DMS79 (cell line): ENCODE results near the gene KDM1A.
A peak's percentile ranks its signal among the peaks of the same experiment; 100 is the strongest.

ENCODE experiments used
- DNase-seq: peaks from one replicate; lab custom pipeline; 2025; lab: John Stamatoyannopoulos, UW

Gene KDM1A

DNA sequence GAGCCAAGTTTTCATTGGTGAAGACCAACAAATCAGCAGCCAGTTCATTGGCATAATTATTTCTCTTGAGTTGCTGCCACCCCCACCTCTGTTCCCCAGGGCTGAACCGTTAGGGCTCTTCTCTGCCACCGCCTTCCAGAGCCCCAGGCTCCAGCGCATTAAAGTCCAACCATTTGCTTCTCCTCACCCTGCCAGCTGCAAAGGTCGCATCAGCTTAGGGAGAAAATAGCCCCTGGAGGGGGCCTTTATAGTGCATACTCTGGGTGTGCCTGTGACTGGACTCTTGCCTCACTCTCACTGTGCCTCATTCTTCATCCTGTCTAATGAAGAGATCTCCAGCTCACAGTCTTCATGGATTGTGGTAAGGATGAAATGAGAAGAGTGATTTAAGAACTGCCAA, 50.4 kb downstream of the KDM1A start:
- no peak for DNase-seq

DNA sequence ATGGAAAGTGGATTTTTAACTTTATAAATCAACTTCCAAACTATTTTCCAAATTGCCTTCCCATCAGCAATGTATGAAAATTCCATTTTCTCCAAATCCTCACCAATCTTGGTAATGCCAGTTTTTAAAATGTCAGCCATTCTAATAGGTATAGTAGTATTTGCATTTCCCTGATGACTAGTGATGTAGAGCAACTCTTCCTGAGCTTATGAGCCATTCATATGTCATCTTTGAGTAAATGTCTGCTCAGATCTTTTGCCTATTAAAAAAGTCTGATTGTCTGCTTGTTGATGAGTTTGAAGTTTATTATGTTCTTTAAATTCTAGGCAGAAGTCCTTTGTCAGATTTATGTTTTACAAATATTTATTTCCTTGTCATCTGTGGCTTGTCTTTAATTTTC, 54.7 kb downstream of the KDM1A start:
- DNase-seq: no peak

DNA sequence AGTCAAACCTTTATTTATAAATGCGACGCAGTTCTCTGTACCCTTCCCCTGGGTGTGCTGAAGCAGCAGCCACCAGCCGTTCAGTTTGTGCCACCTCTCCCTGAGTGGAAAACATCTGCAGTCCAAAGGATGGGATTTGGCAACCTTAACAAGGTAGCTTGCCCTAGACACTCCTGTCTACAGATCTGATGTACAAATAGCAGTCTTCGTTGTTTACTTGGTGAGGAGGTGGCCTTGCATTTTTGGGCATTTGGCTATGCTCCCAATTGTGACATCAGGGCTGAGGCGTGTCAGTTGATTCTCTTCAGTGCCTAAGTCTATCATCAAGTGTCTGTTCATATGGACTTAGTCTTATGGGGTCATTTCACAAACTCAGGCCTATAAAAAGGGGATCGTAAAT, 59.8 kb downstream of the KDM1A start:
- DNase-seq: no peak

DNA sequence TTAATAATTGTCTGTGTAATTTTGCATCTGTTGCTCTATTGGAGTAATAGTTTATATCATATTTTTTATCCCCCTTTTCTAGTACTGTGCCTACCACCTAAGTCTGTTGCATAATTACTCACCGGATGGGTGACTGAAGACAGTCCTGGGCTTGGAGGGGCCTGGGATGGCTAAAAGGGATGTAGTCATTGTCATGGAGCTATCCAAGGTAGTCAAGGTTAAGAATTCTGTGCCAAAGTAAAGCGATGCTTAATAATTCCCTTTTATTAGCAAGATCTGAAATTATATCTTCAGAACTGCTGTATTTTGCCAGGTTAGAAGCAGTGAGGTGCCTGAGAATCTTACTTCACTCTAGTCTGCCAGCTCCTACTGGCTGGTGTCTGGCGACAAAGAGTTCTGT, 61.6 kb downstream of the KDM1A start:
- no peak for DNase-seq

DNA sequence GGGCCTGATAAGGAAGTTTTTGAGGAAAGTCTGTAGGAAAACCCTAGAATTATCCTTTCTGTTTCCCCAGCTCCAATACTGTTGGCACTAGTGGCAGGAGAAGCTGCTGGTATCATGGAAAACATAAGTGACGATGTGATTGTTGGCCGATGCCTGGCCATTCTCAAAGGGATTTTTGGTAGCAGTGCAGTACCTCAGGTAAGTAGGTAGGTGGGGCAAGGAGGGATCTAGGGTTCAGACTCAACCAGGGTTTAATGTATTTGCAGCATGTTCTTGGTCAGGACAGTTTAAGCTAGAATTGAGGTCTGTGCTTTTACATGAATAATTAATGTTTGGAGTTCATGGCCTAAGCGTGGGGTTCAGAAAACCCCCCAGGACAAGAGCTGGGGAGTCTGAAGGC, 62.1 kb downstream of the KDM1A start:
- DNase-seq: no peak

DNA sequence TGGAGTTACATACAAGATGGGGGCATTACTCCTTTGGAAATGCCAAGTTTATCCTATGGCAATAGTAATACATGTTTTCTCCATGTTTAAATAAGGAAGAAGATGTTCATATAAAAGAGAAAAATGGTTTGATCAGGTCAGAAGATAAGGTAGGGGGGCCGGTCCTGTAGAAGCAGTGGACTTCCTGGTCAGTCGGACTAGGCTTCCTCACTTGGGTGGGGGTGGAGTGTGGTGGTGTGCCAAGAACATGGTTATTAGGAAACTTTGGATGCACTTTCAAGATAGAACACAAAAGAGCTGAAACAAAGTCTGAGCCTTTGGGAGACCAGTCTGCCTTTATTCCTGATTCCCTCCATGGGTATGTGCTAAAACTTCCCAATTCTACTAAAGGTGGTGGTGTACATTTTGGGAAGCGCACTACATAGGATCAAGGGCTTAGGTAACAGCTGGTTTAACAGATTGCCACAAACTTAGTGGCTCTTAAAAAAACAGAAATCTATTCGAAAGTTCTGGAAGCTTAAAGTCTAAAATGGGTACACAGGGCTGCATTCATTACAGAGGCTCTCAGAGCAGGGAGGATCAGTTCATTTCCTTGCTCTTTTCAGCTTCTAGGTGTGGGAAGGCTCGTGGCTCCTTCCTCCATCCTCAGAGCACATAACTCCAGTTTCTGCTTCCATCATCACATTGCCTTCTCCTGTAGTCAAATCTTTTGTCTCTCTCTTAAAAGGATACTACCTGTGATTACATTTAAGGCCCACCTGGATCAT, 64.6 kb downstream of the KDM1A start:
- no peak for DNase-seq

DNA sequence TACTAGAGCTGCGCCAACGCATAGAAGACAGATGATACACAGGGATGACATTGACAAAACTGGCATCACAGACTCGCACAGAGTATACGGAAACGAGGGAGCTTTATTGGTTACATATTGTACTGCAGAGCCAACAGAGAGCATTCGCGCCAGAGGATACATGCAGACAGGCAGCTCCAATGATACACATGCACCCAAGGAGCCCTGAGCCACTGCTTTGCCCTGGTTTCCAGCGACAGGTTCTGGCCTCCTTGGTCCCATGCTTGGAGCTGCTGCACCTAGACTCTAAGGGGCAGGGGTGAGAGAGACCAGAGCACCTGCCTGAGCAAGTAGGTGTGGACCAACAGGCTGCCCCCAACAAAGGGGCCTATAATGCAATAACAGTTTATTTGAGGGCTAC, 65.6 kb downstream of the KDM1A start:
- DNase-seq: no peak

DNA sequence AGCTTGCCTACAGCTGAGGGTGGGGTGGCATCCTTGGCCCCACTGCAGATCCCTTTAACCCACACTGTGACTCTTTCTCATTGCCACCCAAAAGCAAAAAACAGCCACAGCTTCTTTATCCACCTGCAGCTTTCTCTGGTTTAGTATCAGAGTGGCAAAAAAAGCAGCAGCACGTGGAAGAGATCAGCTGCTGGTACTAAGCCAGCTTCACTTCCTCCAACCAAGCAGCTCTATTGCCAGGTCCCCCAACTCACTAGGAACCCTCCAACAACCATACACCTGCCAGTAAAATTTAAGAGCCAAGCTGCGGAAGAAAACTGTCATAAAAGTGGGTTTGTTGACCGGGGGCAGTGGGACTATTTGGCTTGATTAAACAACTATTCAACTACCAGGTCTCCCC, 66.4 kb downstream of the KDM1A start:
- DNase-seq: no peak

DNA sequence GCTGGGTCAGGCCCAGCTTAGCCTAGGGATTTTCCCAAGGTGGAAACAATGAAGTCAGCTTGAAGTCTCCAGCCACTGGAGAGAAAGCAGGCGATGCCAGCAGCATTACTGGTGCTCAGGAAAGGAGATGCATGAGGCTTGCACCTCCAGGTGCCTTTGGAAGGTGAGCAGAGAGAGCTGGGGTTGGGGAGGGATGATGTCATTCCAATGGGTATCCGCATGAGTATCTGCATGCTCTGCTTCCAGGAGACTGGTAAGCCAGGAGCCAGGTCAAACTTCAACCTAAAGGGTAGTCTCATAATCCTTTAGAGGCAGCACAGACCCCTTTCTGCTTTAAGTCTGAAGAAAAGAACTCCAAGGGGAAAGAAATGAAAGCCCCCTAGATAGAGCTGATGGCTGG, 68.8 kb downstream of the KDM1A start:
- DNase-seq: no peak

DNA sequence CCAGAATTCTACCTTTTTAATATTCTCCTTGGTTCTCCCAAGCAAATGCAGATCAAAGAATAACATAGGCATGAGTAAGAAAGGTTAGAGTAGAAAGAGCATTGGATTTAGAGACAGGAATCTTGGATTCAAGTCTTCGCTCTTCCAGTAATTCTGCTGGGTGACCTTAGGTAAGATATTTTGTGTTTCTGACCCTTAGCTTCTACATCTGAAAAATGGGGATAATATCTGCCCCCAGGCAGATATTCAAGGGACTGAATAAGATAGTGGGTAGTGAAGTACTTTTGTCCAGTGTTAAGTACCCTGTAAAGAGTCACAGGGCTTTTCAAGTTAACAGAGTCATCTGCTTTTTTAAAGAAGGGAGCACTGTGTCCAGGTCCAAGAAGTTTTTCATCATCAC, 70.8 kb downstream of the KDM1A start:
- DNase-seq: no peak

DNA sequence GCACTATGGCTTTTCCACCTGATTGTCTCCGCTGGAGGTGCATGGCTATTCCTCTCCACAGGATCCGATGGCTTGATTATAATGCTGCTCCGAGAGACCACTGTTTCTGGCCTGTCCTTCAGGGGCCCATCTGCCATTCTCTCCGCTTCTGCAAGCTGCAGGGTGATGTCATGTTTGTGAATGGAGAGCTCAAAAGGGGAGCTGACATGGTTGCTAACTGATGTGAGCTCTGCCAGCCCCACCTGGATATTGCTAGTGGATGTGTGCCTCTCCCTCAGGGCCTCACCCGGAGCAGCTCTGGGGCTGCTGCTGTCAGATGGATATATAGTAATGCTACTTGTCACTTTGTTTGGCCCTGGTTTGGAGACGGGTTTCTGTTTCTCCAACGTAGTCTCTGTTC, 72.3 kb downstream of the KDM1A start:
- DNase-seq: no peak

DNA sequence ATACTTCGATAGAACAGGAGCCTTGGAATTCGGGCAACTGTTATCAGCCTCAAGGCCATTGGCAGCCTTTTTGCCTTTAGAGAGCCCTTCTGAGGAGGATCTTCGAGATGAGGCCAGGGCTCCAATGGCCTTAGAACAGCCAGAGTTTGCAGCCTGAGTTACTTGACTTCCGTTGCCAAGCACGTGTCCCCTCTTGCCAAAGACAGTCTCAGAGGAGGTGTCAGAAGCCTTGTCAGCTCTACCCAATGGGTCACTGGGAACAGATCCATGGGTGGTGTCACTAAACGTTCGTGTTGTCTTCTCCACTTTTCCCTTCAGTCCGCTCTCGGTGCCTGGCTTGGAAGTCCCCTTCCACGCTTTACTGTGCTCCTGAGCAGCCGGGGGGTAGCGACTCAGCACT, 73.2 kb downstream of the KDM1A start:
- no peak for DNase-seq

DNA sequence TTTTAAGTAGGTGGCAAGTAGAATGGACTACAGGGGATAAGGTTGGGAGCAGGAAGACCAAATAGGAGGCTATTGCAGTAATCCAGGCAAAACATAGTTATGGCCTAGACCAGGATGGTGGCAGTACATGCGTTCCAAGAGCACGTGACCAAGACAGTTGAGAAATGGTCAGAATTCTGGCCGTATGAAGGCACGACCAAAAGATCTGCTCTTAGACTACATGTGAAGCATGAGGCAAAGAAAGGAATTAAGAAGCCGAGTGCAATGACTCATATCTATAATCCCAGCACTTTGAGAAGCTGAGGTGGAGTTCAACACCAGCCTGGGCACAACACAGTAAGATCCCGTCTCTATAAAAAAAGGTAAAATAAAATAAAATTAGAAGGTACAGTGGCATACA, 78.0 kb downstream of the KDM1A start:
- no peak for DNase-seq

DNA sequence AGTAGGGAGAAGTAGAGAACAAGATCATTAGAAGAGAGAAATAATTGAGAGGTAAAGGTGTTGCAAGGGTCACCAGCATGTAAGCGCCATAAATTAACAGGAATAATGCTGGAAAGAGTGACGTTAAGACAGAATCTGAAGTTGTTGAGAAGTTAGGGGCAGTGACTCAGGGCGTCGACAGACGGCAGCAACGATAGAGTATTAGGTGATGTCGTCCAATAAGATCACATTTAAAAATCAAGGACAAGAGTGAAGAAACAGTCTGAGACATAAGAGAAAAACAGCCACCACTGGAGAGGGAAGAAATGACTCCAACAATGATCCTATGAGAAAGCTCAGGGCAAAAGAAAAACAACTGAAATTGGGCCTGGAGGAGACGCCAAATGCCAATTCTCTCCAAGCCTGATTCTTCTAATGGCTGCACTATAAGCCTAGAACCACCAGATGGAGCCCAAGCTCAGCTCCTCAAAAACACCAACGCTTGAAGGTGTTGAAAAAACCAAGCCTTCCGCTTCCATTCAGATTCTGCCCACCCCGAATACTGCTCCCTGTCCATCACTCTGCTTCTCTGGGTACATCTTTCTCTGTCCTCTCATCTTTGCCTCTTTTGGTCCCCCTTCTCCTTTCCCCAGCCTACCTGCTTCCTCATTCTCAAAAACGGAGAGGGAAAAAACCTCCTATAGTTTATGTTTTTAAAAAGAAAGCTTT, 79.3 kb downstream of the KDM1A start:
- peak; percentile 37 for DNase-seq

DNA sequence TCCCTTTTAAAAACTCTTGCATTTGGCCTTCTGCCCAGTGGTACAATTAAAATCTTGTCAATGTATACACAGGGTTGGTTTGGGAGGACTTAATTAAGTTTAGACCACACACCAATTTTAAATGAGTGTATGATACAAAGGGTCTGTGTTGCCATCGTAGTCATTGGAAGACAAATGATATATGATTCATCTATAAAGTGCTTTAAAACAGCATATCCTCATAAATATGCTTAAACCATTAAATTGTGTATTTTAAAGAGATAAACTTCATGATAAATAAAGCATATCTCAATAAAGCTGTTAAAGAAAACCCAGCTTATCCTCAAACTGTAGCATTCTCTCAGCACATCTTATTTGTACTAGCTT, 79.9 kb downstream of the KDM1A start:
- no peak for DNase-seq

DNA sequence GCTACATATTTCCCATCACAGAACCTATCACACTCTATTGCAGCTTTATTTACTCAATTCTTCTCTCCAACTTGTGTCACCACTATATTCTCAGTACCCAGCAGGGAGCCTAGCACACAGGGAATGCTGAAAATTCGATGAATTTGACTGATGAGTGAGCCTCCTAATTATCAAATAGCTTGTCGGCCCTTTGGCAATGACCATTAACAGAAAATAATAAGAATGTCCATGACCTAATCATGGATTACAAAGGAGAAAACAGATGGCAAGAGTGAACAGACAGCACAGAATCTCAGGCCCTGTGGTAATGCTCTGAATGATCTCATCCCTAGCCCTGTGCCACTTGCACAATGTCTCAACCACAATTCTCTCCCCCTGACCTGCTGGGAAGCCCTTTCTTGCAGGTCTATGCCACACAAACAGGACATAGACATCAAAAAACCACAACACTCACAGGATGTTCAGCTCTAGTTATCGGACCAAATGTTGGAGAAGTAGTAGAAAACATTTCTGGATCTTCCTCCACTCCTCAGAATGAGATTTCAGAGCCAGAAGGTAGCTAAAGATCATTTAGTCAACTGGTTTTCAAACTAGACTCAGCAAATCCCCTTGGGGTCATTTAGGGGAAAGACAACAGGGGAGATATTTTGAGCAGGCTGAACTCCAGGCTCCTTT, 80.9 kb downstream of the KDM1A start:
- no peak for DNase-seq

DNA sequence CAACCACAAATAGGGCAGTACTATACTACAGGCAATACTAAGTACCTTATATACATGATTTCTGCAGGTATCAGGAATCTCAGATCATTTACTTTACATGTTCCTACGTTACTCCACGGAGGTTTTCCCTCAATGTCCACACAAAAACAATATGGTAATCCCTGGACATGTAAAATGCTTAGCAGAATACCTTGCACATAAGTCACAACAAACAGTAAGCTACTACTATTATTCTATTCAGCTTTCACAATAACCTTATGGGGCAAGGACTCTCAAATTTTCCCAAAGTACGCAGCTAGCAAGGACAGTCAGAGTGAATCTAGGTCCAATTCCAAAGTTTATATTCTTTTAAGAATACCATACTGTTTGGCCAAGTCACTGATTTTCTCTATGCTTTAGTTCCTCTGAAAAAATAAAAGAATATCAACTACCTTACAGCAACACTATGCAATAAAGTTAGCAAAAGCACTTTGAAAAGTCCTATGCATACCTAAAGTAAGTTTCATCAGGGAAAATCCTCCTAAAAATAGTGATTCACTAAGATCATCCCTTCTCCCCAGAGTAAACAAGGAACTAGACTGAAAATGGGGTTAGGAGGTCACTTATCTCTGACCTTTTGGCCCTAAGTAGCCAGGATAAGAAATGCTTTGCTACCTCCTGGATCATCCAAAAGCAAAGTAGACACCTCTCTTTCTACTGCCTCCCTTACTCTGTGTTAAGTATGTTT, 82.0 kb downstream of the KDM1A start:
- DNase-seq: no peak

DNA sequence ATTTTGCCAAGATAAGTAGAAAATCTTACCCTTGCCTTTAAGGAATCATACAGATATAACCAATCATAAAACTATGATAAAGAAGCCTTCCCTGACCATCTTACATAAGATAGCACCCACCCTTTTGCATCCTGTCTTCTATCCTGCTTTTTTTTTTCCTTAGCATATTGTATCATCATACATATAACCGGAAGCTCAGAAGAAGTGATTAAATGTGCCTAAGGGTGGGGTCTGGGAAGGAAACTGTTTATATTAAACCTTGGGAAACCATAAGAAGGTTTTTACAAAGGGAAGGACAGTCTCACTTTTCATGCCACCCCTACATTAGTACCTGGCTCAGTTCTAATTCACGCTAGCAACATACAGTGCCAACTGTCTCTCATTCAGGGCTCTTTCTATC, 82.6 kb downstream of the KDM1A start:
- no peak for DNase-seq

DNA sequence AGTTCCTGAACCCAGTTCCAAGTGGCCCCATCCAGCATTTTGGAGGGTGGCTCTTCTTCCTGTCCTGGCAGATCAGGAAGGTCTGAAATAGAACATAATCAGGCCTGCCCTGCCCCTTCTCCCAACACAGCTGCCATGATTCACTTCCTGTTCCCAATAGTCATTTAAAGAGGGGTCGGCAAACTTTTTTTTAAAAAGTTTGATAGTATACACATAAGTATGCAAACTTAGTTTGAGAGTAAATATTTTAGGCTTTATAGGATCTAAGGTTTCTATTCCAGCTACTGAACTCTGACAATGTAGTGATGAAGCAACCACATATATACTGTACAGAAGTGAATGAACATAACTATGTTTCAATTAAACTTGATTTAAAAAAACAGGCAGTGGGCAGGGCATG, 83.0 kb downstream of the KDM1A start:
- DNase-seq: no peak

DNA sequence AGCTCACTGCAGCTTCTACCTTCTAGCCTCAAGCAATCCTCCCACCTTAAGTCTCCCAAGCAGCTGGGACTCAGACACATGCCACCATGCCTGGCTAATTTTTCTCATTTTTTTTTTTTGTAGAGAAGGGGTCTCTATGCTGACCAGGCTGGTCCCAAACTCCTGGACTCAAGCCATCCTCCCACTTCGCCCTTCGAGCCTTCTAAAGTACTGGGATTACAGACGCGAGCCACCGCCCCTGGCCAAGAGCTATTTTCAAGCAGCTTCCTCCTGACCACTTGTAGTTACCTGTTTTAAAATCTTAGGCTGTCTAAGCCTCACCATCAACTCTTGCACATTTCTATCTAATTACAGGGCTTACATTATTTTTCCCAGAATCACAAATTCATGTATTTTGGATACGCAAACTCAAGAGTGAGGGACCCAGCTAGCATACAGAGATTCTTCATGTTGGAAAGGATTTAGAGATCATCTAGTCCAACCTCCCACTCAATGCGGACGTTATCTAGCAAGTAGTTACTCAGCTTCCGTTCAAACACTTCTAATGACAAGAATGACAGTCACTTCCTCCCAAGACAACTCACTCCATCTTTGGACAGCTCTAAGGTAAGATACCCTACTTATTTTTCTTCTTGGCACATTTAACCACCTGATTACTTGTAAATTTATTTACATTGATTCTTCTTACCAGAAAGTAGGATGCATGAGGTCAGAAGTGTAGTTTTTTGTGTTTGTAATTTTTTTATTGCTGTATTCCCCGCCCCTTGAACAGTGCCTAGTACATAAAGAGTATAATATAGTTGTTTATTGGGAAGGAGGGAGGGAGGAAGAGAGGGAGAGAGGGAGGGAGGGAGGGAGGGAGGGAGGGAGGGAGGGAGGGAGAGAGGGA, 84.0 kb downstream of the KDM1A start:
- DNase-seq: no peak

DNA sequence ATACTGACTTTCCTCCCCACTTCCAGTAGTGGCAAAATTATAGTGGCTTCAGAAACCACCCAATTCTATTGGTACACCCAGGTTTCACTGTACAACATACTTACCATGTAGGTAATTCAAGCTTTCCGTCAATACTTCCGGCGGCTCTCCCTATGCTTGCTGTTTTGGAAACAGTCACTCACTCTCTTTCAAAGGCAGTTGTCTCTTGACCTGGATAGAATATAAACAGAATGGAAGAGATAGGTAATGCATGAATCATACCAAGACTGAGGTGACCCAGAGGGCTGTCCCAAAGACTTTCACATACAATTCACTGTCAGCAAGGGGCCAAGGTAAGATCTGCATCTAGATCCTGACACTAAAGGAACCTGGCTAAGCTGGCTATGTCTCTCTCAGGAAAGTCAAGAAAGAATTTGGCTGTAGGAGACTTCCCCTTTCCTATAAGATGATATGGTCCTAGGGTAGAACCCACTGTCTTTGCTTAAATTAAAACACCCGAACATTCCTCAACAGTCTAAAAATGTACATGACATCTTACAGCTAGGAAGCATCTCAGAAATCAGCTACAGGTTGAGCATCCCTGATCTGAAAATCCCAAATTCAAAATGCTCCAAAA, 89.8 kb downstream of the KDM1A start:
- no peak for DNase-seq
